Liver (tissue), 3 donors: ENCODE results near the gene CYP4V2.

Source experiments
- ATF3 ChIP-seq: IDR thresholded peaks from 2 replicates; pipeline ENCODE4 v1.6.1; 2016; ENCODE audit warnings: antibody characterized with exemption
- EGR1 ChIP-seq, 2 donors: IDR thresholded peaks; 2 replicates each; pipeline ENCODE4 v1.6.1; 2016 to 2018; ENCODE audit warnings: antibody characterized with exemption in 2 of 2, low read depth in 2 of 2
- FOXA2 ChIP-seq: IDR thresholded peaks from 2 replicates; pipeline ENCODE4 v1.6.1; 2016; ENCODE audit warnings: antibody characterized with exemption
- HNF4G ChIP-seq: IDR thresholded peaks from 2 replicates; pipeline ENCODE4 v1.6.1; 2016; ENCODE audit warnings: antibody characterized with exemption
- JUND ChIP-seq, 2 donors: IDR thresholded peaks; 2 replicates each; pipeline ENCODE4 v1.6.1; 2016; ENCODE audit warnings: antibody characterized with exemption in 2 of 2
- MAX ChIP-seq: IDR thresholded peaks from 2 replicates; pipeline ENCODE4 v1.6.1; 2016; ENCODE audit warnings: antibody characterized with exemption
- NR2F2 ChIP-seq: IDR thresholded peaks from 2 replicates; pipeline ENCODE4 v1.6.1; 2016; ENCODE audit warnings: antibody characterized with exemption
- RAD21 ChIP-seq, 2 donors: IDR thresholded peaks; 2 replicates each; pipeline ENCODE4 v1.6.1; 2016; ENCODE audit warnings: antibody characterized with exemption in 2 of 2, mild to moderate bottlenecking in 2 of 2
- REST ChIP-seq: IDR thresholded peaks from 2 replicates; pipeline ENCODE4 v1.6.1; 2016; ENCODE audit warnings: antibody characterized with exemption, mild to moderate bottlenecking
- RXRA ChIP-seq, 2 donors: IDR thresholded peaks; 2 replicates each; pipeline ENCODE4 v1.6.1; 2017 to 2018; ENCODE audit warnings: antibody characterized with exemption in 2 of 2, mild to moderate bottlenecking in 1 of 2
- TAF1 ChIP-seq: conservative IDR thresholded peaks from 2 replicates; pipeline ENCODE4 v1.6.1; 2016; ENCODE audit warnings: antibody characterized with exemption, mild to moderate bottlenecking
- YY1 ChIP-seq: IDR thresholded peaks from 2 replicates; pipeline ENCODE4 v1.6.1; 2016; ENCODE audit warnings: antibody characterized with exemption, mild to moderate bottlenecking
- TF ChIP-seq, protein P1 (sequence below): fragments of 150-350 bp; IDR thresholded peaks from 2 replicates; pipeline ENCODE4 v1.5.1; 2017; ENCODE audit warnings: improper control_type of control experiment, low read depth, low read length; ENCODE audit not compliant: missing input control
- TF ChIP-seq, protein P2 (sequence below): IDR thresholded peaks from 2 replicates; pipeline ENCODE4 v1.6.1; 2016; ENCODE audit warnings: antibody characterized with exemption
- donor health status: healthy.
- donor health status: healthy.

GRCh38 chr4:186188107-186188506, 3.3 kb upstream of the CYP4V2 start:
- TF ChIP-seq, protein P1, sequence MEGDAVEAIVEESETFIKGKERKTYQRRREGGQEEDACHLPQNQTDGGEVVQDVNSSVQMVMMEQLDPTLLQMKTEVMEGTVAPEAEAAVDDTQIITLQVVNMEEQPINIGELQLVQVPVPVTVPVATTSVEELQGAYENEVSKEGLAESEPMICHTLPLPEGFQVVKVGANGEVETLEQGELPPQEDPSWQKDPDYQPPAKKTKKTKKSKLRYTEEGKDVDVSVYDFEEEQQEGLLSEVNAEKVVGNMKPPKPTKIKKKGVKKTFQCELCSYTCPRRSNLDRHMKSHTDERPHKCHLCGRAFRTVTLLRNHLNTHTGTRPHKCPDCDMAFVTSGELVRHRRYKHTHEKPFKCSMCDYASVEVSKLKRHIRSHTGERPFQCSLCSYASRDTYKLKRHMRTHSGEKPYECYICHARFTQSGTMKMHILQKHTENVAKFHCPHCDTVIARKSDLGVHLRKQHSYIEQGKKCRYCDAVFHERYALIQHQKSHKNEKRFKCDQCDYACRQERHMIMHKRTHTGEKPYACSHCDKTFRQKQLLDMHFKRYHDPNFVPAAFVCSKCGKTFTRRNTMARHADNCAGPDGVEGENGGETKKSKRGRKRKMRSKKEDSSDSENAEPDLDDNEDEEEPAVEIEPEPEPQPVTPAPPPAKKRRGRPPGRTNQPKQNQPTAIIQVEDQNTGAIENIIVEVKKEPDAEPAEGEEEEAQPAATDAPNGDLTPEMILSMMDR, result no peak
- TF ChIP-seq YY1 (no peak), RAD21 (IDR thresholded peaks at IDR 0.05) (no peak), FOXA2 (no peak), REST (no peak), ATF3 (no peak), EGR1 (IDR thresholded peaks at IDR 0.05; ENCODE audit: low read depth in 2 of 2) (no peak), JUND (IDR thresholded peaks at IDR 0.05) (no peak), MAX (no peak), RXRA (IDR thresholded peaks at IDR 0.05) (no peak), NR2F2 (no peak), TAF1 (no peak), HNF4G (no peak)
- TF ChIP-seq, protein P2, sequence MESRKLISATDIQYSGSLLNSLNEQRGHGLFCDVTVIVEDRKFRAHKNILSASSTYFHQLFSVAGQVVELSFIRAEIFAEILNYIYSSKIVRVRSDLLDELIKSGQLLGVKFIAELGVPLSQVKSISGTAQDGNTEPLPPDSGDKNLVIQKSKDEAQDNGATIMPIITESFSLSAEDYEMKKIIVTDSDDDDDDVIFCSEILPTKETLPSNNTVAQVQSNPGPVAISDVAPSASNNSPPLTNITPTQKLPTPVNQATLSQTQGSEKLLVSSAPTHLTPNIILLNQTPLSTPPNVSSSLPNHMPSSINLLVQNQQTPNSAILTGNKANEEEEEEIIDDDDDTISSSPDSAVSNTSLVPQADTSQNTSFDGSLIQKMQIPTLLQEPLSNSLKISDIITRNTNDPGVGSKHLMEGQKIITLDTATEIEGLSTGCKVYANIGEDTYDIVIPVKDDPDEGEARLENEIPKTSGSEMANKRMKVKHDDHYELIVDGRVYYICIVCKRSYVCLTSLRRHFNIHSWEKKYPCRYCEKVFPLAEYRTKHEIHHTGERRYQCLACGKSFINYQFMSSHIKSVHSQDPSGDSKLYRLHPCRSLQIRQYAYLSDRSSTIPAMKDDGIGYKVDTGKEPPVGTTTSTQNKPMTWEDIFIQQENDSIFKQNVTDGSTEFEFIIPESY, result no peak
